ENCODE results near the gene PSMB4. TPM values are rescaled to one million over a fixed set of nuclear protein-coding genes. Genes with fewer than 3 reads are reported as not detected.
"Not testable (repeated sequence)": the region's sequence is repeated elsewhere in the genome, so short reads cannot be mapped to it uniquely, and the experiment has no call there.

PSMB4 gene
- total and polyA plus RNA-seq, 10 donors: 184 to 371 (median 205) TPM

GRCh38 chr1:151435174-151435573 is 35.8 kb downstream of the PSMB4 start:
- Histone ChIP-seq H3K4me1 (peaks cover 10 to 72% (median 43%) of the 10 kb centered on the region in 6 donors), H3K27me3 (replicated peaks in 1 of 7) (no peaks in the 10 kb centered on the region), H3K9me3 (no peaks in the 10 kb centered on the region), H3K4me3 (no peak overlapping the region), H3K36me3 (peaks cover 0 to 63% (median 12%) of the 10 kb centered on the region in 6 donors), H3K27ac (no peak overlapping the region)
- intact Hi-C loops (cut with DNase I; ENCODE audit: low total_unique reads): no loop called here
- no peak for DNase-seq
- 90 to 95% (median 95%) methylated on average over 3 of the region's 3 CpGs for WGBS, 5 donors
- TF ChIP-seq CTCF (IDR thresholded peaks at IDR 0.05 in 8 of 11, conservative IDR thresholded peaks at IDR 0.05 in 3 of 11) (no peak), POLR2A (IDR thresholded peaks at IDR 0.05) (no peak), POLR2AphosphoS5 (IDR thresholded peaks at IDR 0.05) (no peak)

GRCh38 chr1:151436985-151437384 is 37.6 kb downstream of the PSMB4 start:
- Histone ChIP-seq H3K4me3 (no peak overlapping the region), H3K27me3 (replicated peaks in 1 of 7) (no peaks in the 10 kb centered on the region), H3K9me3 (no peaks in the 10 kb centered on the region), H3K4me1 (peaks cover 10 to 87% (median 50%) of the 10 kb centered on the region in 6 donors), H3K36me3 (peaks cover 0 to 74% (median 16%) of the 10 kb centered on the region in 6 donors), H3K27ac (no peak overlapping the region)
- intact Hi-C loops (cut with DNase I; ENCODE audit: low total_unique reads): no loop called here
- WGBS, 5 donors: 66 to 80% (median 73%) methylated on average over 6 of the region's 6 CpGs
- no peak for DNase-seq
- no peak for TF ChIP-seq POLR2A (IDR thresholded peaks at IDR 0.05)
- TF ChIP-seq CTCF (IDR thresholded peaks at IDR 0.05 in 8 of 11, conservative IDR thresholded peaks at IDR 0.05 in 3 of 11): no peak
- no peak for TF ChIP-seq POLR2AphosphoS5 (IDR thresholded peaks at IDR 0.05)

- WGBS, 5 donors: 41 to 67% (median 61%) methylated on average over 8 of the region's 8 CpGs
- H3K27ac ChIP-seq; intact Hi-C loops (cut with DNase I; ENCODE audit: low total_unique reads); DNase-seq; H3K9me3 ChIP-seq; H3K4me3 ChIP-seq; H3K27me3 ChIP-seq (replicated peaks in 1 of 7): not testable (repeated sequence)
- H3K4me1 ChIP-seq: peaks cover 10 to 90% (median 50%) of the 10 kb centered on the region in 6 donors
- peaks cover 0 to 75% (median 16%) of the 10 kb centered on the region in 6 donors for H3K36me3 ChIP-seq
Measured at GRCh38 chr1:151437396-151437795, 38.0 kb downstream of the PSMB4 start.

- Histone ChIP-seq H3K9me3 (no peaks in the 10 kb centered on the region), H3K4me3 (no peak overlapping the region), H3K27me3 (replicated peaks in 1 of 7) (no peaks in the 10 kb centered on the region), H3K4me1 (peaks cover 25 to 92% (median 55%) of the 10 kb centered on the region in 6 donors), H3K36me3 (peaks cover 0 to 40% (median 10%) of the 10 kb centered on the region in 6 donors), H3K27ac (peak overlapping the region in 4 of 8 donors; percentile 8 to 57 (median 41))
- no peak for DNase-seq
- WGBS, 5 donors: 45 to 60% (median 56%) methylated on average over 4 of the region's 4 CpGs
- intact Hi-C loops (cut with DNase I; ENCODE audit: low total_unique reads): loop anchor here (10.0 kb wide), 1 partner anchor 291 kb away; no protein-coding TSS in a partner anchor
- peak; percentile 46 to 82 (median 69) for TF ChIP-seq CTCF (IDR thresholded peaks at IDR 0.05 in 8 of 11, conservative IDR thresholded peaks at IDR 0.05 in 3 of 11)
- TF ChIP-seq POLR2A (IDR thresholded peaks at IDR 0.05): no peak
- no peak for TF ChIP-seq POLR2AphosphoS5 (IDR thresholded peaks at IDR 0.05)
Measured at GRCh38 chr1:151443846-151444782, 44.7 kb downstream of the PSMB4 start.

All from spleen (tissue), 11 donors.